ENCODE data around the gene TEAD1. TPM values are rescaled to one million over a fixed set of nuclear protein-coding genes. Genes with fewer than 3 reads are reported as not detected.

The TEAD1 gene
- polyA plus RNA-seq, 1 donor, result 102 TPM

GRCh38 chr11:12986194-12986898 lies 312.1 kb downstream of the TEAD1 start:
- DNase-seq (ENCODE audit: low read depth), result no peak

DNA sequence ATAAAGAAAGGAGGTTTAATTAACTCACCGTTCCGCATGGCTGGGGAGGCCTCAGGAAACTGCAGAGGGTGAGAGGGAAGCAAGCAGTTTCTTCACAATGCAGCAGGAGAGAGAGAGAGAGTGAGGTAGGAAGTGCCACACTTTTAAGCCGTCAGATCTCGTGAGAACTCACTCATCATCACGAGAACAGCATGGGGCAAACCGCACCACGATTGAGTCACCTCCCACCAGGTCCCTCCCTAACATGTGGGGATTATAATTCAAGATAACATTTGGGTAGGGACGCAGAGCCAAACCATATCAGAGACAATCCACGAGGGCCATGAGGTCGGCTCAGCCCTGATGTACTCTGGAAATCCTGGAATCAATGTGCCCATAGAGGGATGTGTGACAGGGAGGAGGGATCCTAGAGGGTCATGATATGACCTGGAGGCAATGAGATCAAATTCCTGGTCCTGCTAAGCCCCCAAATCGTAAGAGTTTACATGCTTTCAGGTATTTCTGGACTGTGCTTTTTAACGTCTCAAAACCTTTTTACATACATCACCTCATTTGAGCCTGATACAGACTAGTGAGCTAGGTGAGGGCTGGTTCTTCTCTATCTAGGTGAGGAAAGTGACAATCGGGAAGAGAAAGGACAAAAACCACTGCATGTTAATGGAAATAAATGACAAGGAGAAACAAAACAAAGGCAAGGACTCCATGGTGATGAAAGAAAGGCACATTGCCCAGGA lies 315.4 kb downstream of the TEAD1 start:
- DNase-seq (ENCODE audit: low read depth), result no peak

- no peak for DNase-seq (ENCODE audit: low read depth)
Measured at GRCh38 chr11:12990162-12990480, 315.9 kb downstream of the TEAD1 start.

DNA sequence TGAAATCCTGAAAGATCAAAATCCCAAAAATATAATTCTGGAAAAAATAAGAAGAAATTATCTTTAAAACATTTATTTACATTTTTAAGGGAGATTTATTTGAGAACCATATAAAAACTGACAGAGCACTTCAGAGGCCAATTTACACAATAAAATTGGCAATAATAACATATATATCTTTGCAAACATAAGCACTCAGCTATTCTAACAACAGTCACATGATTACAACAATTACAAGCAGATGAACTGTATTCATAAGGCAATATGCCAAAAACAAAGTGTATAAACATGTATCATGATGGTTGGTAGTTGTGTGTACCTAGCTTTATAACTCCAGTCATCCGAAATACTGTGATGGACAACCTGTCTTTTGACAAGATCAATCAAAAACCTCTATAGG lies 317.2 kb downstream of the TEAD1 start:
- no peak for DNase-seq (ENCODE audit: low read depth)

DNA sequence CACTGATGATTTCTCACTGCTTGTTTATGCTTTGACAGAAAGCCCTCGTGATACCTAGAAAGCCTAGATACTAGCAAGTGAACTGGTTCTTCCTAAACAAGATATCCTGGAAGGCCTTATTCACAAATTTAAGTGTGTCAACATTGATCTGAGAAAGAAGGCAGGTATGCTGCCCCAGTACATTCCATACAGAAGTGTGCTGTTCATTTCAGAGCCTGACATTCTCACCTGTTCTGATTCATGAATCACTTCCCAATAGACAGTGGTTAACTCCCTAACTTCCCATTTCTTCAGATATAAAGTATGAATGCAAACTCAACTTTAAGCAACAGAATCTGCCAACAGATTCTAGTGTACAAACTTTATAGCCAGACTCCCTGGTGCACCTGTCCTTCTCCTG lies 319.4 kb downstream of the TEAD1 start:
- DNase-seq (ENCODE audit: low read depth), result no peak

Measured in forelimb muscle (tissue), 1 donor.